NCI-H82 treated with DMSO at 0.1 percent for 48 hours (cell line): ENCODE data around the gene ADGRV1.
"Not testable (repeated sequence)": the region's sequence is repeated elsewhere in the genome, so short reads cannot be mapped to it uniquely, and the experiment has no call there.

ENCODE experiments used
- DNase-seq: peaks from one replicate; lab custom pipeline; 2025; ENCODE audit not compliant: unreplicated experiment; lab: John Stamatoyannopoulos, UW

ADGRV1 gene

GRCh38 chr5:90549223-90549622, 9.4 kb upstream of the ADGRV1 start:
- DNase-seq = no peak

- DNase-seq = no peak
These were observed 8.8 kb upstream of the ADGRV1 start for GRCh38 chr5:90549729-90550275.

- DNase-seq = no peak
These were observed 7.6 kb upstream of the ADGRV1 start for GRCh38 chr5:90550963-90551362.

- DNase-seq = no peak
These were observed 7.2 kb upstream of the ADGRV1 start for GRCh38 chr5:90551376-90551775.

- no peak for DNase-seq
These were observed 4.9 kb upstream of the ADGRV1 start for GRCh38 chr5:90553711-90554110.

GRCh38 chr5:90554358-90555006, 4.1 kb upstream of the ADGRV1 start:
- DNase-seq = no peak

GRCh38 chr5:90555666-90556065, 2.9 kb upstream of the ADGRV1 start:
- no peak for DNase-seq

GRCh38 chr5:90557391-90557790, 1.2 kb upstream of the ADGRV1 start:
- DNase-seq = peak; percentile 12

GRCh38 chr5:90557871-90558270, 726 bp upstream of the ADGRV1 start:
- DNase-seq = peak; percentile 39

GRCh38 chr5:90560771-90561170, 2.2 kb downstream of the ADGRV1 start:
- DNase-seq = peak; percentile 10

- DNase-seq = no peak
These were observed 3.2 kb downstream of the ADGRV1 start for GRCh38 chr5:90561766-90562165.

- peak; percentile 80 for DNase-seq
These were observed 3.7 kb downstream of the ADGRV1 start for GRCh38 chr5:90562341-90562740.

- DNase-seq = peak; percentile 88
These were observed 4.5 kb downstream of the ADGRV1 start for GRCh38 chr5:90563108-90563507.

GRCh38 chr5:90565491-90565890, 6.9 kb downstream of the ADGRV1 start:
- no peak for DNase-seq

- DNase-seq = no peak
These were observed 10.5 kb downstream of the ADGRV1 start for GRCh38 chr5:90569084-90569483.

GRCh38 chr5:90570034-90570433, 11.4 kb downstream of the ADGRV1 start:
- no peak for DNase-seq

GRCh38 chr5:90571147-90571773, 12.7 kb downstream of the ADGRV1 start:
- no peak for DNase-seq

- no peak for DNase-seq
These were observed 17.1 kb downstream of the ADGRV1 start for GRCh38 chr5:90575712-90576111.

- not testable (repeated sequence) for DNase-seq
These were observed 18.0 kb downstream of the ADGRV1 start for GRCh38 chr5:90576566-90576965.

- not testable (repeated sequence) for DNase-seq
These were observed 21.3 kb downstream of the ADGRV1 start for GRCh38 chr5:90579905-90580304.

- no peak for DNase-seq
These were observed 23.4 kb downstream of the ADGRV1 start for GRCh38 chr5:90581956-90582355.

- DNase-seq = no peak
These were observed 26.9 kb downstream of the ADGRV1 start for GRCh38 chr5:90585337-90585986.
